Endometrial microvascular endothelial cells (primary cell): ENCODE results near the gene TIFAB. TPM values are rescaled to one million over a fixed set of nuclear protein-coding genes. Genes with fewer than 3 reads are reported as not detected.

Experiments
- in situ Hi-C: cut with HindIII; loops from 2 replicates; pipeline ENCODE4 v1.10.0; 2017; ENCODE audit warnings: low sequenced_read_pairs, low pct_unique_long_range_greater_than_20kb; ENCODE audit errors: inconsistent ontology term
- total RNA-seq: library from RNA; depleted of rRNA; stranded (reverse); fragments of >200 nt; gene quantifications from one replicate; pipeline ENCODE4 v1.2.3, GENCODE V29; 2015; ENCODE audit errors: inconsistent ontology term

Gene TIFAB
- total RNA-seq, 1 donor from 2014 or later: not detected

DNA sequence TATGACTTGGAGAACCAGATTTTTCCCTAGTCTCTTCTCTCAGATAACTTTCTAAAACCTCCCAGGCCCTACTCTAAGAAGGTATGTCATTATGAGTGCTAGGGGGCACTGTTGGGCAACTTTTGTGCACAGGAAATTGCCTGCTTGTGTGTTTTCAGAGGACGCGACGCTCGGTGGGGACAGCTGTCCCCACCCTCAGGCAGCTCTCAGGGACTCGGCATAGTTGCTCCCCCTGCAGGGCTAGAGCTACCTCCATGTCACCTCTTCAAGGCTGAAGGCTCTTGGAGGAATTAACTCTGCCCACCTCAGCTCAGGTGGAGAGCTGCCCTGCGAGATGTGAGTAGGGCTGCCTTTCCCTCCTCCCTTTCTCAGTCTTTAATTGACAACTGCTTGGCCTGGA lies 10.2 kb upstream of the TIFAB start:
- in situ Hi-C loops: loop anchor here (25.0 kb wide), 1 partner anchor 100 kb away; no protein-coding TSS in a partner anchor

DNA sequence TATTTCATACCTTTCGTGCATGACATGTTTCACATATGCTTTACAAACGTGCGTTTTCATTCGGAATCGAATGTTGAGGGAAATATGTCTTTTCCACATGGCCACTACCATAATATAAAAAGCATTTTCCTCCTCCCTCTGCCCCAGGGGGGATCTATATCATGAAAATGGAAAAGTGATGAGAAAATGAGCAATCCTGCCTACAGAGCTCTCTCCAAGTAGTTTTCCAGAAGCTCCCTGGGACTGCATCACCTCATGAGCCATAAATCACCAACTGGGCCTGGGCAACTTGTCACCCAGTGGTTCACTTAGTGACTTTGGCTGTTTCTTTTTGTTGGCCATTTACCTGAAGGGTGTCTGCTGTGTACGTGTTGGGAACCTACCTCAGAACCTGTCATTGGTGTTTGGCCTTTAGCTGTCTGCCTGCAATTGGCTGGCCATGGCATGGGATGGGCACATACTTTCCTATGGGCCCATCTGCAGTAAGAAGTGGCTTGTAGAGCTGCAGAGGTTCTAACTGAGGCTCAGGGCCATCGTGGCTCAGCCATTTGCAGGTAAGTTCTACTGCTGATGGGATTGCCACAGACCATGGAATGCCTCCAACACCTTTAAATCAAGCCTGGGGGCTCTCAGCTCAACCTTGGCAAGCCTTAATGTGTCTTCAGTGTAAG lies 9.5 kb upstream of the TIFAB start:
- in situ Hi-C loops: loop anchor here (25.0 kb wide), 1 partner anchor 101 kb away; no protein-coding TSS in a partner anchor

DNA sequence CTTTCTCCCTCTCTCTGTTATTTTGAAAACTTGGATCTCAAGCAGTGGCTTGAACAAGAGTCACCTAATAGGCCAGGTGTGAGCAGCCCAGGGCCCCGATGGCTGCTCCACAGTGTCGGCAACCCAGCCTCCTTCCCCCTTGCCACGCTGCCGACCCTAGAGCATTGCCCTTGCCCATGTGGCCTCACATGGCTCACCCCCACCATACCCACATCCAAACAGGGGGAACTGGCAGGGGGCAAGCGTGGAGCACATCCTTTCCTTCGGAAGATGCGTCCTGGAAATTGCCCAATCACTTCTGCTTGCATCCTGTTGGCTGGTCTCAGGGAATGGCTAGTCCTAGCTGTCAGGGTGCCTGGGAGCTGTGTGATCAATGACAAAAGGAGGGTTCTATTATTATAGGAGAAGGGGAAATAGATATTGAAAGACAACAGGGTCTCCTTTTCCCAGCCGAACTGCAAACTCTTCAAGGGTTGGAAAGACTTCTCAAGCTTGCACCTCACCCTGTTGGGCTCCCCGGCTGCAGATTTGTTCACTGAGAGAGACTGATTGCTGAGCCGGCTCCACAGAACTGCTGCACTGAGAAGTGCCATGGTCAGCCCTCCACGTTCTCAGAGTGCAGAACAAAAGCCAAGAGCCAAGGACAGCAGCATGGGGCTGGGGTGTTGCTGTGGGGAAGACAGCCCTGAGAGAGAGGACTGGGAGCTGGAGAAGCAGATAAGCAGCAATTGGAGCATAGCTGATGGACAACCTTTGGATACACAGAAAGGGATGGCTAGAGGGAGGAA lies 8.3 kb upstream of the TIFAB start:
- in situ Hi-C loops: loop anchor here (25.0 kb wide), 1 partner anchor 102 kb away; no protein-coding TSS in a partner anchor

DNA sequence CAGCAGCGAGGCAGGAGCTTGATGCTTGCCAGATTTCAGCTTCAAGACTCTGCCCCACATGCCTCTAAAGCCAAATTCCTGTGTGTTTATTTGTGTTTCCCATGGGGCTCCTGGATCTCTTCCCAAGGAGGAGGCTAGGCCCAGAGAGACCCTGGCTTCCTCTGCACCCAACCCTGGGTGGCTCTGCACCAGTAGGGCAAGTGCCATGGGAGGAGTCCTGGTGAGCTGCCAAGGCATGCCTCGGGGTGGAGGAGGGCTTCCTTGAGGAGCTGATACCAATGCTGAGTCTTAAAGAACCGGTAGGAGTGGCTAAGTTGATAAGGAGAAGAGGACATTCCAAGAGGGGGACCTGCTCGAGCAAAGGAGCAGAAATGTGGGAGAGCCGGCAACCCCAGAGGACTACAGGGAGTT lies 6.8 kb upstream of the TIFAB start:
- in situ Hi-C loops: loop anchor here (25.0 kb wide), 1 partner anchor 103 kb away; no protein-coding TSS in a partner anchor

DNA sequence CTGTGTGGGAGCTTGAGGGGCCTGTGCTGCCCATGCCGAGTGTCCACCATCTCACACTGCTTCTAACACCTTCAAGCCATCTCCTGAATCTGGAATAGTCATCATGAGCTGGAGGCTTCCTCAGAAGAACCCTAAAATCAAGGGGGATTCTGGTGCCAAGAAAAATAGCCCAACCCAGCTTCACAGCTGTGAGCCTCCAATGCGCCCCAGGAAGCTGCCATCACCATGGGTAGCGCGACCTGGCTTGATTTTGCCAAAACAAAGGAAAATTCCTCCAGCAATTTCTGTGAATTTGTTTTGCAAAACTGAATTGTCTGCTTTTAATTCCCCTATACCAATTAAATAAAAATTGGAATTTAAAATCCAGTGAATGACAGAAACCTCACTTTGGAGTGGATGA lies 6.2 kb upstream of the TIFAB start:
- in situ Hi-C loops: loop anchor here (25.0 kb wide), 1 partner anchor 104 kb away; no protein-coding TSS in a partner anchor

DNA sequence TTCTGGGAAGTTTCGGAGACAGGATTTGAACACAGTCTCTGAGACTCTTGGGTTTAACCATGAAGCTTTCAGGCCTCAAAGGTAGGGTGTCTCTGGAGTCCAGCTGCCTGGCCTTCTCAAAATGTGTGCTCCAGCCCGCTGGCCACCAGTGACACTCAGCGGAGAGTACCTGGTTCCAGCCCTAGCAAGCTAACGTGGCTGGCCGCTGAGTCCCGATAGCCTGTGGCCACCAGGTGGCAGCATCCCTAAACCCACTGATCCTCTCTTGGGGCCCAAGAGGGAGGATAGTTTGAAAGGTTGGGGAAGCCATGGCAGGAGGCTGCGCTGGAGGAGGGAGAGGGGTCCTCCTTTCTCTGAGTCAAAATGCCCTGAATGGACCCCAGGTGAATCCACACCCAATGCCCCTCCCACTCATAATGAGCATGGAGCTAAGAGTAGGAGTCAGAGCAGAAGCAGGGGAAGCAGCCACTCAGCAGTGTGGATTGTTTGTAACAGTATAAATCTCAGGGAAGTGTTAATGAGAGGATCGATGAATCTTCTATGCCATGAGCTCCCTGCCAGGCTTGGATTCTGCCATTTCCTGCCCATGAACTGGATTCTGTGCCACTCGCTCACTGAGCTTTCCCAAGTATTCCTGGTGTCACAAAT lies 5.4 kb upstream of the TIFAB start:
- in situ Hi-C loops: loop anchor here (25.0 kb wide), 1 partner anchor 105 kb away; no protein-coding TSS in a partner anchor

DNA sequence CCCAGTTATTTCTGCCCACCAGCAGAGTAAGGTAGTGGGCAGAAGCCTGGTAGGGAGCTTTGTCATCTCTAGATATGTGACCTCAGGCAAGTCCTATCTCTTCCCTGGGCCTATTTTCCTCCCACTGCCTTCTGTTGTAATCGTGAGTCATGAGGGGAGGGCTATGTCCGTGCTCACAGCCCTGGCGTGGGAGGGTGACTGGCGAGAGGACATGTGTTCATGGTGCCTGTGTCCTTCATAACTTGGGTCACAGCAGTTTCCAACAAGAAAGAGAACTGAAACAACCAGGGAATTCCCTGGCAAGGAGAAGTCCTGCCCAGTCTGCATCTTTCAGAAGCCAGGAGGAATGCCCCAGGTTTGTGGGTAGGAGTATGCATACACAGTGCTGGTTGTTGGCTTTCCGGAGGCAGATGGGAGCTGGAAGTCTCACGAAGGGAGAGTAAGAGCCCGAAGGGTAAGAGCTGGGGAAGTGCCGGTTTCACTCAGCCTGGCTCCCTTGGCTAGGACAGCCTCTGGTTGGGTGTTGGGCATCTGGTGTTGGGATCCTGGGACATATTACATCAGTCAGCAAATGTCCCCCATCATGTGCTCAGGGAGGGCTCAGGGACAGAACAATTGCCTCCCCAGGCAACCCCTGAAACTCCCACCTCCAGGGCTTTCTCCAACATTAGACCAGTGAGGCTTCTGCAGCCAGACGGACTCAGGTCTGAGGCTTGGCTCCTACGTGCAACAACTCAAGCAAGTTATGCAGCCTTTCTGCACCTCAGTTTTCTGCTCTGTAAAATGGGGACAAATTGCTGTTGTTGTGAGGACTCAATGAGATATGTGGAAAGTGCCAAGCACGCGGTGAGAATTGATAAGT lies 4.3 kb upstream of the TIFAB start:
- in situ Hi-C loops: loop anchor here (25.0 kb wide), 1 partner anchor 106 kb away; no protein-coding TSS in a partner anchor

DNA sequence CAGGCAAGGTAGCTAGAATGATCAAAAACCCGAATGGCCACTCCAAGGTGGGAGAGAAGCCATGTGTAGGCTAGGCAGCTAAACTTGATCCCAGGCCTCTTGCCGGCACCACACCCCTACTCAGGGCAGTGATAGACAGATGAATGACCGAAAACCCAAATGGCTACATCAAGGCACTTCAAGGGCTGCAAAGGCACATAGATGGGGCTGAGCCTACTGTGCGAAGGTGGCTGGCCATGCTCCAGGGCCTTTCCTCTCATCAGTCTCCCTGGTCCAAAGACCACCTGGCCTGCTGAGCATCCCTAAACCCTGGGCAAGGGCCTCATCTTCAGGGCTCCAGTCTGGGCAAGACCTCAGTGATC lies 3.7 kb upstream of the TIFAB start:
- in situ Hi-C loops: loop anchor here (25.0 kb wide), 1 partner anchor 106 kb away; no protein-coding TSS in a partner anchor

DNA sequence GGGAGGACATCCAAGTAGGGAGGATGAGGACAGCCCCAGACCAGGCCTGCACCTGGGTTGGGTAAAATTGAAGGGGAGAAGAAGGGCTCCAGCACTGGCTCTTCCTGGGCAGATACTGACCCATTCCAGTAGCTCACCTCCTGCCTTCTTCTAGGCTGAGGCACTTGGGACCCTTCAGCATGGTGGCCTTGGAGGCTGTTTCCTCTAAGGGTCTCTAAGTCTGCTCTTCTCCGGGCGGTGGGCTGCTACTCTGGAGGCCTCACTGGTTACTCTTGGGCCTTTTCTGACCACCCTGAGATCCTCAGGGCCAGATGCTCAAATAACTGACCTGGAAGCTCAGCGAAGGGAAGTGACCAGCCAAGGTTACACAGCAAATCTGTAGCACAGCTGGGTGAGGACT lies 2.8 kb upstream of the TIFAB start:
- in situ Hi-C loops: loop anchor here (25.0 kb wide), 1 partner anchor 107 kb away; no protein-coding TSS in a partner anchor

DNA sequence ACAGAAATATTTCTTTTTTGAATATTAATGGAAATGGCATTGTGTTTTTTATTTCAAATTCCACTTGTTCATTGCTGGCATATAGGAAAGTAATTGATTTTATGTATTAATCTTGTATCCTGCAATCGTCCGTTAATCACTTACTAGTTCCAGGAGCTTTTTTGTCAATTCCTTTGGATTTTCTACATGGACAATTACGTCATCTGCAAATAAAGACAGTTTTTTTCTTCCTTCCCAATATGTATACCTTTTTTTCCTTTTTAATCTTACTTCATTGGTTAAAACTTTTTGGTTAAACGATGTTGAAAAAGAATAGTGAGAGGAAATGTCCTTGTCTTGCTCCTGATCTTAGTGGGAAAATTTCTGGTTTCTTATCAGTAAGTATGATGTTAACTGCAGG lies 1.5 kb upstream of the TIFAB start:
- in situ Hi-C loops: loop anchor here (25.0 kb wide), 1 partner anchor 109 kb away; no protein-coding TSS in a partner anchor

DNA sequence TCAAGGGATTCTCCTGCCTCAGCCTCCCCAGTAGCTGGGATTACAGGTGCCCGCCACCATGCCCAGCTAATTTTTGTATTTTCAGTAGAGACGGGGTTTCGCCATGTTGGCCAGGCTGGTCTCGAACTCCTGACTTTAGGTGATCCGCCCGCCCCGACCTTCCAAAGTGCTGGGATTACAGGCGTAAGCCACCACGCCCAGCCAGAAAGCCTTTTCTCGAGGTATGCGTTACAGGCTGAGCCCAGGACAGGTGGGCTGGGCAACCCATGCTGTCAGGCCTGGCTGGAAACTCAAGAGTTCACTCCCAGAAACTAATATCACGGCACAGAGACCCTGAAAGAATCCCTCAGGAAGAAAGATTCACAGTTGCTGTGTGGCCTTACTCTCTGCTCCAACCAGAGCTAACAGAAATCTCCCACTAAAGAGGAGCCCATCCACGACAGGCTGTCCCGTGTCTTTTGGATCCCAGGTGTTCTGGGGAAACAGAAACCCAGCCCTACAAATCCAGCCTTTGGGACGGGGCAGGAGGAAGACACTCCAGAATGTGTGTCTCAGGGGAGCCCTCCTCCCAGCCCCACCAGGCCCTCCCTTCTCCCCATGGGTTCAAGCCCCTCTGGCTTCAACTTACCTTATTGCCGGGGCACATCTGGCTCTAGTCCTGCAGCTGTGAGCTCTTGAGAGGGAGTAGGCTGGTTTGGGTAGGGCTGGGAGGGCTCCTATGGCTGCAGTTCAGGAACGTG lies 400 bp downstream of the TIFAB start:
- in situ Hi-C loops: loop anchor here (25.0 kb wide), 1 partner anchor 111 kb away; no protein-coding TSS in a partner anchor

DNA sequence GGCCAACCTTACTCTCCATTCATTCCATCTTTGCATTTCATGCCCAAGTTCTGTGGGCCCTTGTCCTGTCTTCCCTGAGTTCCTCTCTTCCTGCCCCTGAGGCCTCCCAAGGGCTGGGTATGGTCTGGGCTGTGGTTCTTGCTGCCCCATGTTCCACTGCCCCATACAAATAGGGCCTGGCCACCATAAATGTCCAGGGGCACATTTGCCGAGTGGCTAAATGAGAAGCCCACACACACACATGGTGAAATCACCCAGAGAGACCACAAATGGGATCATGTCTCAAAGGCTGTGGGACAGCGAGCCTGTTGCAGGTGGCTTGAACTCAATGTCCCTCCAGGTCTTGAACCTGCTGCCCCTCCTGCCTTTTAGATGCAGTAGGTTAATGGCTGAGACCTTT lies 1.2 kb downstream of the TIFAB start:
- in situ Hi-C loops: loop anchor here (25.0 kb wide), 1 partner anchor 111 kb away; no protein-coding TSS in a partner anchor

DNA sequence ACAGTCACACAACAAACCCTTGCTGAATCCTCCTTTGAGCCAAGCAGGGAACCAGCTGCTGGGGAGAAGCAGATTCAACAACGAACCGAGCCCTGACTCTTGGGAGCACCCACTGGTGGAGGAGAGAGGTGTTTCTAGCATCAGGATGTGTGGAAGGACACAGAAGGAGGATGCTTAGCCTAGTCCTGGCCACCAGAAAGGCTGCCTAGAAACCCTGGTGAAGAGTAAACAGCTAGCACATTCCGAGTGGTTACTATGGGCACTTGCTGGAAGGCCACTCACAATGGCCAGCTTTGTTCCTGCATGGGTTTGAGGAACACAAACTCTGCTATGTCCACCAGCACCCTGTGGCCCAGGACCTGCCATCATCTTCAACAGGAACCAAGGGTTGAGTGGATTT lies 1.8 kb downstream of the TIFAB start:
- in situ Hi-C loops: loop anchor here (25.0 kb wide), 1 partner anchor 112 kb away; no protein-coding TSS in a partner anchor

DNA sequence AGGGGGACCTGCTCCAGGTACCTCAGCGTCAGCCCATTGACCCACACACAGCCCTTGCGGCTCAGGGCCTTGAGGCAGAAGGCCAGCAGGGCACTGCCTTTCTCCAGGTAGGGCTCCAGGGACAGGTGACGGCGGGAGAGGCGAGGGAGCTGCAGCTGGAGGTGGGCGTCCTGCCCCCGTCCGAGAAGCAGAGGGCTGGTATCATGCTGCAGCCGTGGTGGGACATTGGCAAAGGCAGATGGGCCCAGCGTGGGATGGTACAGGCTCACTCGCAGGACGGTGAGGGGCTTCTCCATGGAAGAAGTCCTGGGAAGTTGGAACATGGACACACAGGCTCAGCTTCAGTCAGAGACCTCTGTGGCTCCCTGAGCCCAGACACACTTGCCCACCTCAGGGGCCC lies 2.5 kb downstream of the TIFAB start:
- in situ Hi-C loops: loop anchor here (25.0 kb wide), 1 partner anchor 113 kb away; no protein-coding TSS in a partner anchor

DNA sequence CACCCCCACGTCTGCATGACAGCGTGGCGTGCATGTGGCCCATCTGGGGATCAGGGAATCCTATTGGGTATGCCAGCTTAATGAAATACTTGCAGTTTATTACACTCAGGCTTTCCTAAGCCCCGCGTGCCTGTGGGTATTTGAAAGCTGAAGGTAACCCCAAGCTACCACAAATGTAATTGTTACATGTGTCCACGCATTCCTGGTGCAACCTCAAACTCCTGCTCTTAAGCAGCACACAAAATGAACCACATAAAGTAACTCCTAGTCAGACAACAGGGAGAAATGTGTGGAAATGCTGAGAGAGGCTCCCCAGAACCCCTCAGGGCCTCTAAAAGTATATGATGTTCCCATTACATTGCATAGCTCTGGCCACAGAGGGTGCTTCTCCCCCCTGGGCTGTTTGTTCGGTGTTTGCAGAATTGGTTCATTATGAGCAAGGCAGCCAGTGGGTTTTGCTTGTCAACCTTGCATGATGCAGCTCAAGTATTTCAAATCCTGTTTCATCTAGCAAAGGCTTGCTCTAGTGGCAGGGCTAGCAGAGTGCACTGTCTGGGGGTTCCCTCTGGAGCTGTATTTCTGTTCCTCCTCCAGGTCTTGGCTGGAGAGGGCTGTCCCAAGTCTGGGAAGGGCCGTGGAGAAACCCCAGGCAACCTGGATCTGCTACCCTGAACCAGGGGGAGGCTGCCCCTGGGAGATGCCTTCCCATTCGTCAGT lies 3.2 kb downstream of the TIFAB start:
- in situ Hi-C loops: no loop called here

DNA sequence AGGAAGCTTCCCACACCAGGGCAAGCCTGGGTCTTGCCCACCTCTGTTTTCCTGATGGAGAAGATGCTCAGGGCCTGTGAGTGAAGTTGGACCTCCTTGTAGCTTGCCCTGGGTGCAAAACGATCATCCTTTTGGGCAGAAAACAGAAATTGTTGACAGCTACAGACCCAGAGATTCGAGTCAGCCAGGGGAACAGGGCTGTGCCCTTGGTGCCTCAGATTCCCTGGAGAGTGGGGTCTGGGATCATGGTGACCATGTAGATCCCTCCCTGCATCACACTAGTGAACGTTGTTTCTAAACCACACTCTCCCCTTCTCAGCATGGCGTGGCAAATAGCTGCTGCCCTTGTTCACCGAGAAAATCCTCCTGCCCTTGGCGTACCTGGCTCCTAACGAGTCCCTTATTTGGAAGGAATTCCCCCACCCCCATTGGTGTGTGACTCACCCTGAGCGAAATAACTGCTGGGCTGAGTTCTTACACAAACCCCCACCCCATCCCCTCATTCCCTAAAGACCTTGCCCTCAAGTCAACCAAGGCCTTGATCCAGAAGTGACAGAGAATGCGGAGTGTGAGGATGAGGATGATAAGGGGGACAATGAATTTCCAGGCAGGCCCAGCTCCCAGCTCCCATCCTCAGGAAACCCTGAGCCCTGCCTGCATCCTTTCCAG lies 3.9 kb downstream of the TIFAB start:
- in situ Hi-C loops: no loop called here
